H1 (cell line): ENCODE measurements around the gene GPER1. TPM values are rescaled to one million over a fixed set of nuclear protein-coding genes. Genes with fewer than 3 reads are reported as not detected.

ENCODE experiments used
- CTCF ChIA-PET: fragments of 300-600 bp; sonication (Branson Sonifier 250); formaldehyde crosslinking; loops from one replicate; lab custom pipeline; 2021; ENCODE audit not compliant: partially characterized antibody; lab: Charles Lee
- POLR2A ChIA-PET: fragments of 300-600 bp; sonication (Branson Sonifier 250); formaldehyde crosslinking; loops from one replicate; lab custom pipeline; 2021; ENCODE audit warnings: inconsistent platforms; ENCODE audit not compliant: partially characterized antibody; lab: Charles Lee
- DNase-seq, 2 experiments: peaks; one replicate each; pipeline versions ENCODE4 v3.0.0 to v3.0.0-alpha.2; 2010 to 2022; ENCODE audit warnings: low spot score in 2 of 2, low read depth in 1 of 2, mixed read lengths in 1 of 2
- FAIRE-seq: peaks from 2 replicates; lab custom pipeline; 2011; peaks lifted over from hg19 to GRCh38; lab: Jason Lieb, UNC
- H2AFZ ChIP-seq: 2 replicates; pipeline ENCODE4 v1.8.1; 2012; ENCODE audit warnings: low read length, inconsistent platforms
- H2AK5ac ChIP-seq: 2 replicates; pipeline ENCODE4 v1.6.1; 2013; ENCODE audit warnings: low read depth, low read length
- H2BK120ac ChIP-seq: replicated peaks from 2 replicates; pipeline ENCODE3; 2013; ENCODE audit warnings: low read depth, low read length, inconsistent platforms
- H2BK12ac ChIP-seq: 2 replicates; pipeline ENCODE4 v1.6.1; 2013; ENCODE audit warnings: low read depth, low read length
- H2BK15ac ChIP-seq: 2 replicates; pipeline ENCODE4 v1.6.1; 2013; ENCODE audit warnings: low read length
- H2BK20ac ChIP-seq: 2 replicates; pipeline ENCODE4 v1.6.1; 2013; ENCODE audit warnings: low read length
- H2BK5ac ChIP-seq: 2 replicates; pipeline ENCODE4 v1.6.1; 2013; ENCODE audit warnings: low read depth, low read length
- H3K14ac ChIP-seq: 2 replicates; pipeline ENCODE4 v1.6.1; 2013; ENCODE audit warnings: inconsistent platforms; ENCODE audit not compliant: insufficient read length
- H3K18ac ChIP-seq: 2 replicates; pipeline ENCODE4 v1.6.1; 2013; ENCODE audit warnings: low read length; ENCODE audit errors: extremely low read depth
- H3K23ac ChIP-seq: 2 replicates; pipeline ENCODE4 v1.6.1; 2013; ENCODE audit warnings: inconsistent platforms; ENCODE audit not compliant: insufficient read length
- H3K23me2 ChIP-seq: 2 replicates; pipeline ENCODE4 v1.6.1; 2013; ENCODE audit warnings: low read depth, low read length
- H3K27ac ChIP-seq: 2 replicates; pipeline ENCODE4 v1.6.1; 2011; ENCODE audit warnings: low read depth, low read length, inconsistent platforms
- H3K27me3 ChIP-seq, 4 experiments: replicated peaks in 1 of 4; 1 replicate in 1 of 4; 2 replicates in 3 of 4; pipeline versions ENCODE4 v1.6.1 to v1.8.1; 2011 to 2013; ENCODE audit warnings: low read length in 3 of 4, mild to moderate bottlenecking in 3 of 4, inconsistent platforms in 2 of 4, mixed read lengths in 2 of 4, moderate library complexity in 1 of 4; ENCODE audit not compliant: control insufficient read depth in 3 of 4, insufficient read depth in 3 of 4; ENCODE audit errors: extremely low read depth in 1 of 4
- H3K36me3 ChIP-seq, 4 experiments: 2 replicates each; pipeline versions ENCODE4 v1.6.1 to v1.8.1; 2011 to 2013; ENCODE audit warnings: mild to moderate bottlenecking in 4 of 4, low read length in 3 of 4, moderate library complexity in 2 of 4, control low read depth in 1 of 4, inconsistent platforms in 1 of 4; ENCODE audit not compliant: insufficient read depth in 4 of 4, control insufficient read depth in 2 of 4
- H3K4ac ChIP-seq: replicated peaks from 2 replicates; pipeline ENCODE3; 2013; ENCODE audit warnings: low read length, low read depth, mixed read lengths, inconsistent platforms; ENCODE audit not compliant: insufficient read length
- H3K4me1 ChIP-seq, 4 experiments: replicated peaks in 1 of 4; 1 replicate in 1 of 4; 2 replicates in 3 of 4; pipeline versions ENCODE4 v1.6.1 to v1.8.1; 2011 to 2013; ENCODE audit warnings: low read length in 3 of 4, inconsistent platforms in 2 of 4, mixed read lengths in 1 of 4; ENCODE audit not compliant: insufficient read depth in 4 of 4, control insufficient read depth in 3 of 4
- H3K4me2 ChIP-seq, 2 experiments: 2 replicates each; pipeline versions ENCODE4 v1.6.1 to v1.8.1; 2011 to 2013; ENCODE audit warnings: low read depth in 2 of 2, low read length in 2 of 2, control low read depth in 1 of 2, inconsistent platforms in 1 of 2, mild to moderate bottlenecking in 1 of 2; ENCODE audit not compliant: insufficient read depth in 1 of 2
- H3K4me3 ChIP-seq, 4 experiments: fragments of 200-600, 300-600 bp in 1 of 4; sonication (generic), shearing (Covaris generic), sonication (Bioruptor Twin) in 1 of 4; 2 replicates each; pipeline versions ENCODE4 v1.5.1 to v1.8.1; 2011 to 2016; ENCODE audit warnings: low read length in 4 of 4, low read depth in 3 of 4, control low read depth in 2 of 4, inconsistent platforms in 2 of 4, mild to moderate bottlenecking in 2 of 4, mixed read lengths in 1 of 4, moderate library complexity in 1 of 4; ENCODE audit not compliant: insufficient read depth in 2 of 4; ENCODE audit errors: extremely low read depth in 1 of 4
- H3K56ac ChIP-seq: replicated peaks from 2 replicates; pipeline ENCODE3; 2013; ENCODE audit warnings: low read depth, mild to moderate bottlenecking, mixed read lengths, low read length, inconsistent platforms; ENCODE audit not compliant: insufficient read length
- H3K79me1 ChIP-seq: 2 replicates; pipeline ENCODE4 v1.6.1; 2013; ENCODE audit warnings: low read depth, low read length, control low read depth
- H3K79me2 ChIP-seq, 2 experiments: 2 replicates each; pipeline versions ENCODE4 v1.6.1 to v1.8.1; 2012 to 2013; ENCODE audit warnings: low read length in 2 of 2, mild to moderate bottlenecking in 2 of 2, inconsistent platforms in 1 of 2; ENCODE audit not compliant: insufficient read depth in 2 of 2, control insufficient read depth in 1 of 2
- H3K9ac ChIP-seq, 4 experiments: replicated peaks in 1 of 4; 1 replicate in 1 of 4; 2 replicates in 3 of 4; pipeline versions ENCODE4 v1.6.1 to v1.8.1; 2011 to 2013; ENCODE audit warnings: low read depth in 3 of 4, low read length in 3 of 4, control low read depth in 2 of 4, mild to moderate bottlenecking in 2 of 4, moderate library complexity in 2 of 4, inconsistent platforms in 1 of 4; ENCODE audit errors: extremely low read depth in 1 of 4
- H3K9me3 ChIP-seq, 2 experiments: 2 replicates each; pipeline versions ENCODE4 v1.6.1 to v1.8.1; 2012 to 2013; ENCODE audit warnings: mild to moderate bottlenecking in 2 of 2, moderate library complexity in 2 of 2, control low read depth in 1 of 2, inconsistent platforms in 1 of 2, low read depth in 1 of 2, low read length in 1 of 2, mixed read lengths in 1 of 2; ENCODE audit not compliant: insufficient read depth in 2 of 2
- H4K20me1 ChIP-seq, 2 experiments: replicated peaks in 1 of 2; 2 replicates each; pipeline versions ENCODE3 to v1.8.1; 2011 to 2013; ENCODE audit warnings: inconsistent platforms in 2 of 2, low read length in 2 of 2, mild to moderate bottlenecking in 1 of 2; ENCODE audit not compliant: insufficient read depth in 2 of 2, control insufficient read depth in 1 of 2
- H4K5ac ChIP-seq: 2 replicates; pipeline ENCODE4 v1.6.1; 2013; ENCODE audit warnings: low read length, low read depth, mixed read lengths, inconsistent platforms; ENCODE audit not compliant: insufficient read length
- H4K8ac ChIP-seq: 2 replicates; pipeline ENCODE4 v1.8.0; 2013; ENCODE audit warnings: mild to moderate bottlenecking, moderate library complexity, low read length, inconsistent platforms; ENCODE audit not compliant: insufficient read depth; ENCODE audit errors: extremely low read depth
- H4K91ac ChIP-seq: replicated peaks from 2 replicates; pipeline ENCODE3; 2013; ENCODE audit warnings: low read length, mixed read lengths, inconsistent platforms; ENCODE audit not compliant: insufficient read length
- GTF2F1 ChIP-seq: IDR thresholded peaks from 2 replicates; pipeline ENCODE4 v1.6.1; 2012; ENCODE audit warnings: low read depth, low read length, improper control_type of control experiment, borderline replicate concordance
- HDAC6 ChIP-seq: IDR thresholded peaks from one replicate; pipeline ENCODE4 v1.7.1; 2012; ENCODE audit warnings: low read depth, mild to moderate bottlenecking, inconsistent platforms, low read length, moderate library complexity
- WGBS, 2 experiments: shearing (Covaris generic) in 1 of 2; methylation state at CpG; one replicate each; pipeline versions ENCODE4 v1.1.6 to v1.1.7; 2013 to 2015; ENCODE audit warnings: low lambda C conversion rate in 2 of 2, mixed read lengths in 2 of 2, inconsistent platforms in 1 of 2, low coverage in 1 of 2, missing lambda C conversion rate in 1 of 2; ENCODE audit not compliant: insufficient replicate concordance in 2 of 2, insufficient coverage in 1 of 2, insufficient read length in 1 of 2; ENCODE audit errors: extremely low coverage in 1 of 2, missing lambda C conversion rate in 1 of 2; 5-methylcytosine and 5-hydroxymethylcytosine counted together
- polyA plus RNA-seq, 7 experiments: library from polyadenylated mRNA; depleted of rRNA in 3 of 7; stranded (reverse) in 5 of 7; unstranded in 2 of 7; fragments of >200 nt in 5 of 7; fragments of 200-250 nt in 2 of 7; gene quantifications; 1 replicate in 5 of 7; 2 replicates in 1 of 7; 4 replicates in 1 of 7; pipeline versions ENCODE4 v1.2.1 to v1.2.3, GENCODE V29; 2011 to 2013; ENCODE audit warnings: missing spikeins in 2 of 7, mixed read lengths in 2 of 7
- total RNA-seq: library from RNA; stranded (reverse); fragmentation: NEBNext Ultra II Directional; extraction: Animal tissue kit (Norgen Biotek cat#: 25700); gene quantifications from 2 replicates; pipeline ENCODE4 v1.2.1, GENCODE V29; 2021
- TF ChIP-seq, protein P1 (sequence below): IDR thresholded peaks from 2 replicates; pipeline ENCODE4 v1.6.1; 2012; ENCODE audit warnings: inconsistent platforms

The GPER1 gene
- total and polyA plus RNA-seq, 2 of the 8 experiments (the other 6 are each of a cell fraction or from before 2014, with no cell fraction given), result 0.24 to 0.47 TPM

DNA sequence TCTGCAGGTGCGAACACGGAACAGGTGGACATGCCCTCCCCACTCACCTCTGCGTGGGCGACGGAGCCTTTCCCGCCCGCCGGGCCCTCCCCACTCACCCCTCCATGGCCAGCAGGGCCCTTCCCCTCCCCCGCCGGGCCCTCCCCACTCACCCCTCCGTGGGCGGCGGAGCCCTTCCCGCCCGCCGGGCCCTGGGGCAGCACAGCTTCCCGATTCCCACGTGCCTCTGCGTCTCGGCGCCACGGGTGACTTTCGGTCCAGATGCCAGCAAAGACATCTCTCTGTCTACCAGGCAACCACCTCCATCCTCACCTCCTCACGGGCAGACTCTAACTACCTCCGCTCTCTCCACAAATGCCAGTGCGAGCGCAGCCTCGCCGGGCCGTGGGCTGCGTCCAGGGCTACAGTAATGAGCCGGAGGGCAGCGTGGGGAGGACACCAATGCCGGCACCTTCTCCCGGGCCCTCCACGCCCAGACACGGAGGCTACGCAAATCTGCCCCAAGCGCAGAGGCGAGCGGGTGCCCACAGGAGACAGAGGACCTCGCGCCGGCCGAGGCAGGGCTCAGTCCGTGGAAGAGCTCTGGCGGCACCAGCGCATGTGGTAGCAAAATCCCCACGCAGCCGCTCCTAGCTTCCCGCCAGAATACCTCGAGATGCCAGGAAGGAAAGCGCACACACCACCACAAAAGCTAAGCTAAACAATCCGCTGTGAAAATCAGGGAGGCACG lies 21.8 kb downstream of the GPER1 start:
- 95% methylated on average over 38 of the region's 55 CpGs; no CpG with 5 or more reads in 1 of the 2 experiments for WGBS, 2 experiments
- no peak overlapping the region for H3K4ac ChIP-seq

More for the DNA sequence above, 21.8 kb downstream of the GPER1 start:
- no peaks in the 10 kb centered on the region for H3K27me3 ChIP-seq
- TF ChIP-seq HDAC6 (no peak), GTF2F1 (no peak)
- TF ChIP-seq, protein P1, sequence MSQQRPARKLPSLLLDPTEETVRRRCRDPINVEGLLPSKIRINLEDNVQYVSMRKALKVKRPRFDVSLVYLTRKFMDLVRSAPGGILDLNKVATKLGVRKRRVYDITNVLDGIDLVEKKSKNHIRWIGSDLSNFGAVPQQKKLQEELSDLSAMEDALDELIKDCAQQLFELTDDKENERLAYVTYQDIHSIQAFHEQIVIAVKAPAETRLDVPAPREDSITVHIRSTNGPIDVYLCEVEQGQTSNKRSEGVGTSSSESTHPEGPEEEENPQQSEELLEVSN, result 0 out of 2 replicates have a peak, but pooled peaks have one; percentile 42
- H3K14ac ChIP-seq, result no peak overlapping the region
- H2AFZ ChIP-seq, result no peak overlapping the region
- H2AK5ac ChIP-seq, result no peak overlapping the region
- H4K8ac ChIP-seq, result peak overlapping the region; percentile 86
- no peak overlapping the region for H2BK20ac ChIP-seq
- H2BK5ac ChIP-seq, result no peak overlapping the region
- H3K9ac ChIP-seq, result no peak overlapping the region
- H3K4me1 ChIP-seq, result no peaks in the 10 kb centered on the region
- H2BK15ac ChIP-seq, result no peak overlapping the region
- POLR2A ChIA-PET, result no interaction called here
- H3K79me2 ChIP-seq, result peaks cover 0 to 6% of the 10 kb centered on the region in 2 experiments; a peak in 1 of 4 replicates
- no peak overlapping the region for H3K23ac ChIP-seq
- H3K27ac ChIP-seq, result no peak overlapping the region
- DNase-seq (no peak), FAIRE-seq (no peak)
- no peak overlapping the region for H3K18ac ChIP-seq
- H4K91ac ChIP-seq, result no peak overlapping the region
- H3K9me3 ChIP-seq, result no peaks in the 10 kb centered on the region
- no peak overlapping the region for H3K56ac ChIP-seq
- no peaks in the 10 kb centered on the region for H3K23me2 ChIP-seq
- CTCF ChIA-PET, result interaction anchor here (1.0 to 2.7 kb wide), 2 partner anchors 14 to 65 kb away, joined by 4 to 11 read pairs; no protein-coding TSS in a partner anchor
- peaks cover 12% of the 10 kb centered on the region for H3K79me1 ChIP-seq
- no peak overlapping the region for H3K4me3 ChIP-seq
- peaks cover 0 to 12% of the 10 kb centered on the region in 2 experiments for H4K20me1 ChIP-seq
- no peaks in the 10 kb centered on the region for H3K36me3 ChIP-seq
- no peak overlapping the region for H2BK12ac ChIP-seq
- no peak overlapping the region for H3K4me2 ChIP-seq
- no peak overlapping the region for H4K5ac ChIP-seq
- H2BK120ac ChIP-seq, result no peak overlapping the region
